ENCODE data around the gene KIAA0753.

DNA sequence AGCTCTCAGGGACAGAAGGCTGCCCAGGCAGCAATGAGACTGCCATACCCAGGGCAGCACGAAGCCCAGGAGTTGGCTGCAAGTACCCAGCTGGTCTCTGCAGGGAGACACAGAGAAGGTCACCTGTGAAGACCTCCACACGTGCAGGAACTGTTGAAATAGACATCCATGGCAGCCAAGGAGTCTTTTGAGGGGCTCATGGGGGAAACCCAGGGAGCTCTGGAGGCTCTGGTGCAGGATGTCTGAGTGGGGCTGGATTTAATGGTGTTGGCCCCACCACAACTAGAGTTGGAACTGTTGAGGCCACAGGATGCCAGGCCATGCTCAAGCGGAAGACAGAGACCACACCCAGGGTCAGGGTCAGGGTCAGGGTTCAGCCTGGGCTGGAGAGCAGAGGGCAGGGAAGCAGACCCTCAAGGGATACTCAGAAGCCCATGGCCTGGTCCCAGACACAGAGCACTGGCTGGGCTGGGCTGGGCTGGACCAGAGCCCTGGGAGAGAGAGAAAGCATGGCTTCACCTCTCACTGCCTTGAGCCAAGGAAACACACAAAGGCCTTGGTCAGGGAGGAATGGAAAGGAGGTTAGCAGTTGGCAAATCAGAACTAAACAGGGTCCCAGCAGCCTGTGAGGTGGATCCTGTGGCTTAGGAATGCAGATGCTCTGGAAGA, 105.5 kb downstream of the KIAA0753 start:
- TF ChIP-seq, protein P1, sequence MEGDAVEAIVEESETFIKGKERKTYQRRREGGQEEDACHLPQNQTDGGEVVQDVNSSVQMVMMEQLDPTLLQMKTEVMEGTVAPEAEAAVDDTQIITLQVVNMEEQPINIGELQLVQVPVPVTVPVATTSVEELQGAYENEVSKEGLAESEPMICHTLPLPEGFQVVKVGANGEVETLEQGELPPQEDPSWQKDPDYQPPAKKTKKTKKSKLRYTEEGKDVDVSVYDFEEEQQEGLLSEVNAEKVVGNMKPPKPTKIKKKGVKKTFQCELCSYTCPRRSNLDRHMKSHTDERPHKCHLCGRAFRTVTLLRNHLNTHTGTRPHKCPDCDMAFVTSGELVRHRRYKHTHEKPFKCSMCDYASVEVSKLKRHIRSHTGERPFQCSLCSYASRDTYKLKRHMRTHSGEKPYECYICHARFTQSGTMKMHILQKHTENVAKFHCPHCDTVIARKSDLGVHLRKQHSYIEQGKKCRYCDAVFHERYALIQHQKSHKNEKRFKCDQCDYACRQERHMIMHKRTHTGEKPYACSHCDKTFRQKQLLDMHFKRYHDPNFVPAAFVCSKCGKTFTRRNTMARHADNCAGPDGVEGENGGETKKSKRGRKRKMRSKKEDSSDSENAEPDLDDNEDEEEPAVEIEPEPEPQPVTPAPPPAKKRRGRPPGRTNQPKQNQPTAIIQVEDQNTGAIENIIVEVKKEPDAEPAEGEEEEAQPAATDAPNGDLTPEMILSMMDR (IDR thresholded peaks at IDR 0.05): no peak
- no peak for TF ChIP-seq POLR2A (IDR thresholded peaks at IDR 0.05)
